SK-N-SH treated with all-trans-retinoic acid at 6 μM for 48 hours (cell line): ENCODE measurements around the gene FBXL22.

ENCODE experiments used
- ATAC-seq: fragments of 200-7000 bp; cut with Tn5 transposase; 3 replicates; pipeline ENCODE4 v1.9.1; 2020; ENCODE audit warnings: mild to moderate bottlenecking, moderate library complexity
- ARNTL ChIP-seq: fragments of 450-650 bp; formaldehyde crosslinking; IDR thresholded peaks from 2 replicates; pipeline ENCODE4 v1.5.0; 2020; ENCODE audit warnings: low read depth, mild to moderate bottlenecking, moderate library complexity, borderline replicate concordance
- BACH2 ChIP-seq: fragments of 250-450 bp; sonication (Bioruptor Pico); IDR thresholded peaks from 2 replicates; pipeline ENCODE4 v1.9.0; 2021; ENCODE audit warnings: mild to moderate bottlenecking, borderline replicate concordance
- CREB5 ChIP-seq: fragments of 250-450 bp; sonication (Bioruptor Pico); IDR thresholded peaks from 2 replicates; pipeline ENCODE4 v1.5.1; 2020; ENCODE audit warnings: low read depth, mild to moderate bottlenecking, moderate library complexity
- CSDC2 ChIP-seq: fragments of 250-450 bp; sonication (Bioruptor Pico); IDR thresholded peaks from 2 replicates; pipeline ENCODE4 v1.5.0; 2020; ENCODE audit warnings: mild to moderate bottlenecking, moderate library complexity
- CSRNP3 ChIP-seq: fragments of 250-450 bp; sonication (Bioruptor Pico); IDR thresholded peaks from 2 replicates; pipeline ENCODE4 v1.5.1; 2021; ENCODE audit warnings: mild to moderate bottlenecking, moderate library complexity
- GLIS3 ChIP-seq: fragments of 250-450 bp; sonication (Bioruptor Pico); IDR thresholded peaks from 2 replicates; pipeline ENCODE4 v1.5.0; 2020; ENCODE audit warnings: mild to moderate bottlenecking, moderate library complexity
- ISL1 ChIP-seq: fragments of 250-450 bp; sonication (Bioruptor Pico); IDR thresholded peaks from 2 replicates; pipeline ENCODE4 v2.1.2; 2022; ENCODE audit warnings: mild to moderate bottlenecking, moderate library complexity
- OSR1 ChIP-seq: fragments of 250-450 bp; sonication (Bioruptor Pico); IDR thresholded peaks from 2 replicates; pipeline ENCODE4 v1.8.0; 2022; ENCODE audit warnings: moderate library complexity, mild to moderate bottlenecking, inconsistent platforms
- PATZ1 ChIP-seq: fragments of 250-450 bp; sonication (Bioruptor Pico); IDR thresholded peaks from 2 replicates; pipeline ENCODE4 v1.8.0; 2020; ENCODE audit warnings: mild to moderate bottlenecking, moderate library complexity, borderline replicate concordance
- POU6F1 ChIP-seq: fragments of 250-450 bp; sonication (Bioruptor Pico); IDR thresholded peaks from 2 replicates; pipeline ENCODE4 v1.8.0; 2021; ENCODE audit warnings: low read depth, mild to moderate bottlenecking, moderate library complexity, borderline replicate concordance
- PPARA ChIP-seq: fragments of 250-450 bp; sonication (Bioruptor Pico); IDR thresholded peaks from 2 replicates; pipeline ENCODE4 v1.5.0; 2020; ENCODE audit warnings: mild to moderate bottlenecking, borderline replicate concordance
- RARB ChIP-seq: fragments of 250-450 bp; sonication (Bioruptor Pico); IDR thresholded peaks from 2 replicates; pipeline ENCODE4 v1.8.0; 2021; ENCODE audit warnings: mild to moderate bottlenecking, moderate library complexity
- SNAI2 ChIP-seq: fragments of 250-450 bp; sonication (Bioruptor Pico); IDR thresholded peaks from 2 replicates; pipeline ENCODE4 v1.5.0; 2020; ENCODE audit warnings: mild to moderate bottlenecking, moderate library complexity
- TCF4 ChIP-seq: fragments of 250-450 bp; sonication (Bioruptor Pico); IDR thresholded peaks from 2 replicates; pipeline ENCODE4 v1.8.0; 2021; ENCODE audit warnings: mild to moderate bottlenecking, moderate library complexity, borderline replicate concordance
- TOX ChIP-seq: fragments of 250-450 bp; sonication (Bioruptor Pico); IDR thresholded peaks from 2 replicates; pipeline ENCODE4 v1.8.0; 2021; ENCODE audit warnings: mild to moderate bottlenecking, moderate library complexity, borderline replicate concordance
- TSHZ2 ChIP-seq: fragments of 250-450 bp; sonication (Bioruptor Pico); IDR thresholded peaks from 2 replicates; pipeline ENCODE4 v1.5.0; 2020; ENCODE audit warnings: mild to moderate bottlenecking, moderate library complexity
- ZC3H10 ChIP-seq: fragments of 250-450 bp; sonication (Bioruptor Pico); IDR thresholded peaks from 2 replicates; pipeline ENCODE4 v1.5.1; 2021; ENCODE audit warnings: mild to moderate bottlenecking, moderate library complexity
- ZFP3 ChIP-seq: fragments of 250-450 bp; sonication (Bioruptor Pico); IDR thresholded peaks from 2 replicates; pipeline ENCODE4 v1.5.0; 2020; ENCODE audit warnings: mild to moderate bottlenecking, moderate library complexity
- ZFP30 ChIP-seq: fragments of 450-650 bp; formaldehyde crosslinking; IDR thresholded peaks from 2 replicates; pipeline ENCODE4 v1.5.0; 2022; ENCODE audit warnings: mild to moderate bottlenecking, moderate library complexity
- ZNF565 ChIP-seq: fragments of 450-650 bp; formaldehyde crosslinking; conservative IDR thresholded peaks from 2 replicates; pipeline ENCODE4 v1.5.0; 2020; ENCODE audit warnings: low read depth, mild to moderate bottlenecking, moderate library complexity
- ZNF70 ChIP-seq: fragments of 450-650 bp; formaldehyde crosslinking; IDR thresholded peaks from 2 replicates; pipeline ENCODE4 v1.5.0; 2020; ENCODE audit warnings: mild to moderate bottlenecking, moderate library complexity
- ZNF8 ChIP-seq: fragments of 450-650 bp; formaldehyde crosslinking; IDR thresholded peaks from 2 replicates; pipeline ENCODE4 v1.5.0; 2020; ENCODE audit warnings: mild to moderate bottlenecking, moderate library complexity

The FBXL22 gene

GRCh38 chr15:63597038-63597790 is at the start of gene FBXL22:
Gene FBXL22 (plus strand): TSS chr15:63597387. CDS start chr15:63597393, 6 bp downstream.
- TF ChIP-seq TOX (CRISPR knock-in tag) (no peak), CREB5 (CRISPR knock-in tag) (no peak), TCF4 (CRISPR knock-in tag) (no peak), BACH2 (CRISPR knock-in tag) (no peak), ZC3H10 (CRISPR knock-in tag) (no peak), ARNTL (no peak), PATZ1 (CRISPR knock-in tag) (no peak), GLIS3 (CRISPR knock-in tag) (no peak), ZNF70 (CRISPR knock-in tag) (no peak), ZFP30 (no peak), RARB (CRISPR knock-in tag) (no peak), POU6F1 (CRISPR knock-in tag) (no peak), CSDC2 (CRISPR knock-in tag) (no peak), TSHZ2 (no peak)
- no peak for ATAC-seq

- TF ChIP-seq CREB5 (CRISPR knock-in tag) (no peak), ZFP3 (CRISPR knock-in tag) (no peak), SNAI2 (CRISPR knock-in tag) (no peak), CSDC2 (CRISPR knock-in tag) (no peak), ZC3H10 (CRISPR knock-in tag) (no peak), RARB (CRISPR knock-in tag) (no peak), ISL1 (CRISPR knock-in tag) (no peak), ARNTL (no peak), TSHZ2 (no peak), POU6F1 (CRISPR knock-in tag) (no peak), ZNF70 (CRISPR knock-in tag) (no peak), ZNF8 (CRISPR knock-in tag) (no peak), TOX (CRISPR knock-in tag) (no peak), PPARA (CRISPR knock-in tag) (no peak), CSRNP3 (CRISPR knock-in tag) (no peak), BACH2 (CRISPR knock-in tag) (no peak), OSR1 (CRISPR knock-in tag) (no peak), TCF4 (CRISPR knock-in tag) (no peak), ZNF565 (CRISPR knock-in tag) (no peak)
- ATAC-seq = no peak
Measured at GRCh38 chr15:63551400-63551799, 45.8 kb upstream of the FBXL22 start.
